GM19035 (cell line): ENCODE results near the gene SEC31A.
"Not testable (repeated sequence)": the region's sequence is repeated elsewhere in the genome, so short reads cannot be mapped to it uniquely, and the experiment has no call there.

Experiments used
- ATAC-seq: cut with Tn5 transposase; IDR thresholded peaks from one replicate; pipeline ENCODE4 v1.9.1; 2021; ENCODE audit not compliant: unreplicated experiment

The SEC31A gene

GRCh38 chr4:82850684-82851083 is 40.3 kb downstream of the SEC31A start:
- ATAC-seq: no peak

- no peak for ATAC-seq
Observed at GRCh38 chr4:82848706-82849105, 42.2 kb downstream of the SEC31A start.

- ATAC-seq: no peak
Observed at GRCh38 chr4:82842593-82842992, 48.4 kb downstream of the SEC31A start.

GRCh38 chr4:82839624-82840023 is 51.3 kb downstream of the SEC31A start:
- ATAC-seq: no peak

GRCh38 chr4:82833696-82834313 is 57.1 kb downstream of the SEC31A start:
- ATAC-seq: no peak

GRCh38 chr4:82833060-82833459 is 57.9 kb downstream of the SEC31A start:
- ATAC-seq: not testable (repeated sequence)

GRCh38 chr4:82825425-82825824 is 65.5 kb downstream of the SEC31A start:
- ATAC-seq: no peak

GRCh38 chr4:82823062-82823461 is 67.9 kb downstream of the SEC31A start:
- ATAC-seq: no peak

GRCh38 chr4:82820689-82821088 is 70.3 kb downstream of the SEC31A start:
- ATAC-seq: no peak

- ATAC-seq: no peak
Observed at GRCh38 chr4:82818664-82819662, 72.0 kb downstream of the SEC31A start.

- ATAC-seq: not testable (repeated sequence)
Observed at GRCh38 chr4:82816874-82817273, 74.1 kb downstream of the SEC31A start.

- no peak for ATAC-seq
Observed at GRCh38 chr4:82814034-82814433, 76.9 kb downstream of the SEC31A start.

GRCh38 chr4:82811838-82812341 is 79.1 kb downstream of the SEC31A start:
- ATAC-seq: no peak

- ATAC-seq: no peak
Observed at GRCh38 chr4:82811392-82811791, 79.6 kb downstream of the SEC31A start.

- ATAC-seq: no peak
Observed at GRCh38 chr4:82810176-82810575, 80.8 kb downstream of the SEC31A start.

GRCh38 chr4:82809619-82810018 is 81.3 kb downstream of the SEC31A start:
- no peak for ATAC-seq

GRCh38 chr4:82803746-82804145 is 87.2 kb downstream of the SEC31A start:
- no peak for ATAC-seq

- ATAC-seq: no peak
Observed at GRCh38 chr4:82802911-82803310, 88.0 kb downstream of the SEC31A start.

- ATAC-seq: no peak
Observed at GRCh38 chr4:82801910-82802521, 88.9 kb downstream of the SEC31A start.

- ATAC-seq: no peak
Observed at GRCh38 chr4:82799006-82799881, 91.7 kb downstream of the SEC31A start.
